ENCODE data around the gene APOBEC3H.

APOBEC3H gene

GRCh38 chr22:39089928-39090327 lies 7.1 kb upstream of the APOBEC3H start:
- Histone ChIP-seq H3K27ac (no peak overlapping the region), H3K36me3 (no peaks in the 10 kb centered on the region), H3K4me1 (no peaks in the 10 kb centered on the region), H3K4me3 (no peak overlapping the region), H3K9me3 (no peaks in the 10 kb centered on the region), H3K27me3 (peaks cover 0 to 16% of the 10 kb centered on the region in 2 donors)
- no peak for DNase-seq
- intact Hi-C loops (cut with DNase I; ENCODE audit: low total_unique reads) = no loop called here
- no peak for TF ChIP-seq CTCF (IDR thresholded peaks at IDR 0.05)

GRCh38 chr22:39090426-39091064 lies 6.5 kb upstream of the APOBEC3H start:
- Histone ChIP-seq H3K36me3 (no peaks in the 10 kb centered on the region), H3K27ac (no peak overlapping the region), H3K4me3 (no peak overlapping the region), H3K4me1 (no peaks in the 10 kb centered on the region), H3K9me3 (no peaks in the 10 kb centered on the region), H3K27me3 (peaks cover 0 to 16% of the 10 kb centered on the region in 2 donors)
- intact Hi-C loops (cut with DNase I; ENCODE audit: low total_unique reads) = no loop called here
- TF ChIP-seq CTCF (IDR thresholded peaks at IDR 0.05) = no peak
- no peak for DNase-seq

GRCh38 chr22:39091126-39092081 lies 5.6 kb upstream of the APOBEC3H start:
- no peaks in the 10 kb centered on the region for H3K36me3 ChIP-seq
- no peak for DNase-seq
- intact Hi-C loops (cut with DNase I; ENCODE audit: low total_unique reads) = no loop called here
- H3K4me1 ChIP-seq = no peaks in the 10 kb centered on the region
- TF ChIP-seq CTCF (IDR thresholded peaks at IDR 0.05) = no peak
- H3K9me3 ChIP-seq = no peaks in the 10 kb centered on the region
- peaks cover 0 to 16% of the 10 kb centered on the region in 2 donors for H3K27me3 ChIP-seq
- H3K4me3 ChIP-seq = no peak overlapping the region
- H3K27ac ChIP-seq = no peak overlapping the region

GRCh38 chr22:39092111-39092862 lies 4.8 kb upstream of the APOBEC3H start:
- Histone ChIP-seq H3K4me3 (no peak overlapping the region), H3K27ac (no peak overlapping the region), H3K27me3 (peaks cover 0 to 16% of the 10 kb centered on the region in 2 donors), H3K36me3 (no peaks in the 10 kb centered on the region), H3K9me3 (no peaks in the 10 kb centered on the region), H3K4me1 (peaks cover 0 to 2% (median 0%) of the 10 kb centered on the region in 4 donors)
- no peak for TF ChIP-seq CTCF (IDR thresholded peaks at IDR 0.05)
- intact Hi-C loops (cut with DNase I; ENCODE audit: low total_unique reads) = no loop called here
- DNase-seq = no peak

DNA sequence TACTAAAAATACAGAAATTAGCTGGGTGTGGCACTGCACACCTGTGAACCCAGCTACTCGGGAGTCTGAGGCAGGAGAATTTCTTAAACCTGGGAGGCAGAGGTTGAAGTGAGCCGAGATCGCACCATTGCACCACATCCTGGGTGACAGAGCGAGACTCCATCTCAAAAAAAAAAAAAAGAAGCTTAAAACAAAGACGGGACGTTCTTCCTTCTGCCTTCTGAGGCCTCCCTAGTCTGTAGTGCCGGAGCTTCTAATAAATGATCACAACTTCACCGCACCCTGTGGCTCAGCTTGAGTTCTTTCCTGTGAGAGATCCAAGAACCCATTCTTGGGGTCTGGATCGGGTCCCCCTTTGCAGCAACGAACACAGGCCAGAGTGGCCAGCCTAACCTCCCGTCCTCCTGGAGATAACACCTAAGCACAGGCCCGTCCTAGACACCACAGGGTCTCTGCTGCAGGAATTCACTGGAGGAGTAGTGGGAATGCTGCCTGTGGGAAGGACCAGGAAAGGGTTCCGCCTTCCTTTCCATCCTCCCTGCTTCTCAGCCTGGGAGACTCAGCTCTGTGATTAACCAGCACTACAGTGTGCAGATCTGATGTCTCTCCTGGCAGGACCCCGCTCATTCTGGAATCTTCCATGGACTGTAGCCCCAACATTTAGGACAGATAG lies 2.2 kb upstream of the APOBEC3H start:
- no peaks in the 10 kb centered on the region for H3K36me3 ChIP-seq
- no peak overlapping the region for H3K27ac ChIP-seq
- peaks cover 0 to 4% (median 0%) of the 10 kb centered on the region in 4 donors for H3K4me1 ChIP-seq
- DNase-seq = no peak
- H3K9me3 ChIP-seq = no peaks in the 10 kb centered on the region
- no peak overlapping the region for H3K4me3 ChIP-seq
- peaks cover 0 to 6% of the 10 kb centered on the region in 2 donors for H3K27me3 ChIP-seq
- no peak for TF ChIP-seq CTCF (IDR thresholded peaks at IDR 0.05)
- intact Hi-C loops (cut with DNase I; ENCODE audit: low total_unique reads) = no loop called here

Data from tibial artery (tissue), 4 donors.